GM12878 (cell line): ENCODE results near the gene PM20D2. TPM values are rescaled to one million over a fixed set of nuclear protein-coding genes. Genes with fewer than 3 reads are reported as not detected.
A peak's percentile ranks its signal among the peaks of the same experiment; 100 is the strongest.

ENCODE experiments used
- ATAC-seq: fragments of 200-7000 bp; cut with Tn5 transposase; 3 replicates; pipeline ENCODE4 v1.9.1; 2020; ENCODE audit warnings: mild to moderate bottlenecking, moderate library complexity
- BruUV-seq: library from RNA; stranded (reverse); fragments of 400-500 nt; replicated peaks from 2 replicates; lab custom pipeline; 2021; lab: Mats Ljungman, UMichigan
- CTCF ChIA-PET: fragments of 300-600 bp; sonication (Branson Sonifier 250); formaldehyde crosslinking; extraction: SDS; loops from one replicate; lab custom pipeline; 2021; ENCODE audit warnings: inconsistent platforms; lab: Yijun Ruan, JAX
- POLR2A ChIA-PET: fragments of 350-600 bp; formaldehyde crosslinking; extraction: SDS; loops from one replicate; lab custom pipeline; 2021; ENCODE audit warnings: inconsistent platforms; lab: Charles Lee
- RAD21 ChIA-PET: fragments of 300-600 bp; sonication (Branson Sonifier 250); formaldehyde crosslinking; loops from one replicate; lab custom pipeline; 2023; ENCODE audit warnings: antibody characterized with exemption; ENCODE audit not compliant: unreplicated experiment; lab: Charles Lee
- SMC1A ChIA-PET: fragments of 300-600 bp; sonication (Branson Sonifier 250); formaldehyde crosslinking; loops from one replicate; lab custom pipeline; 2023; ENCODE audit not compliant: unreplicated experiment, uncharacterized antibody; lab: Charles Lee
- DNase-seq: peaks from one replicate; pipeline ENCODE4 v3.0.0-alpha.2; 2011; ENCODE audit warnings: low read depth, low spot score
- FAIRE-seq: peaks from 3 replicates; lab custom pipeline; 2011; peaks lifted over from hg19 to GRCh38; lab: Jason Lieb, UNC
- H2AFZ ChIP-seq: 2 replicates; pipeline ENCODE4 v1.6.0; 2011; ENCODE audit warnings: low read depth, low read length, control low read depth; ENCODE audit not compliant: control insufficient read depth
- H3K27ac ChIP-seq: 2 replicates; pipeline ENCODE4 v1.5.1; 2011; ENCODE audit warnings: control low read depth; ENCODE audit not compliant: control insufficient read depth, insufficient read depth
- H3K27me3 ChIP-seq, 2 experiments: replicated peaks in 1 of 2; 2 replicates each; pipeline versions ENCODE4 v1.6.0 to v1.6.1; 2011; ENCODE audit warnings: low read length in 1 of 2; ENCODE audit not compliant: control insufficient read depth in 2 of 2, insufficient read depth in 2 of 2
- H3K36me3 ChIP-seq, 2 experiments: 2 replicates each; pipeline ENCODE4 v1.5.1; 2011; ENCODE audit warnings: low read length in 1 of 2; ENCODE audit not compliant: control insufficient read depth in 2 of 2, insufficient read depth in 2 of 2
- H3K4me1 ChIP-seq: 2 replicates; pipeline ENCODE4 v1.6.1; 2011; ENCODE audit warnings: mild to moderate bottlenecking, low read length, moderate library complexity, mixed read lengths; ENCODE audit not compliant: control insufficient read depth, insufficient read depth
- H3K4me2 ChIP-seq: 2 replicates; pipeline ENCODE4 v1.6.0; 2011; ENCODE audit warnings: control low read depth; ENCODE audit not compliant: control insufficient read depth, insufficient read depth
- H3K4me3 ChIP-seq: fragments of 200-600 bp; sonication (generic); 2 replicates; pipeline ENCODE4 v1.5.1; 2016
- H3K79me2 ChIP-seq: 2 replicates; pipeline ENCODE4 v1.6.0; 2011; ENCODE audit warnings: low read length; ENCODE audit not compliant: control insufficient read depth, insufficient read depth
- H3K9ac ChIP-seq: 2 replicates; pipeline ENCODE4 v1.8.0; 2011; ENCODE audit warnings: low read length, control low read depth, mixed read lengths; ENCODE audit not compliant: control insufficient read depth, insufficient read depth
- H3K9me3 ChIP-seq: replicated peaks from 3 replicates; pipeline ENCODE4 v1.5.1; 2011; ENCODE audit warnings: mild to moderate bottlenecking, low read length; ENCODE audit not compliant: control insufficient read depth, insufficient read depth
- H4K20me1 ChIP-seq: 2 replicates; pipeline ENCODE4 v1.6.0; 2011; ENCODE audit not compliant: control insufficient read depth, insufficient read depth
- CHD1 ChIP-seq: IDR thresholded peaks from 2 replicates; pipeline ENCODE4 v1.6.1; 2012; ENCODE audit warnings: low read depth, low read length, improper control_type of control experiment
- RAD21 ChIP-seq: IDR thresholded peaks from 2 replicates; pipeline ENCODE4 v1.6.1; 2011; ENCODE audit warnings: mild to moderate bottlenecking, low read depth, low read length, moderate library complexity; ENCODE audit not compliant: insufficient read depth
- SMC3 ChIP-seq: IDR thresholded peaks from 2 replicates; pipeline ENCODE4 v1.6.1; 2011; ENCODE audit warnings: low read length, improper control_type of control experiment, borderline replicate concordance
- SUZ12 ChIP-seq: fragments of 200-600 bp; sonication (generic); IDR thresholded peaks from one replicate; pipeline ENCODE4 v1.6.1; 2018; ENCODE audit warnings: antibody characterized with exemption, mild to moderate bottlenecking; ENCODE audit not compliant: unreplicated experiment
- TCF7 ChIP-seq: IDR thresholded peaks from 2 replicates; pipeline ENCODE4 v1.6.1; 2014; ENCODE audit warnings: antibody characterized with exemption, borderline replicate concordance
- WGBS: methylation state at CpG from one replicate; pipeline ENCODE4 v1.1.6; 2016; ENCODE audit warnings: low lambda C conversion rate; ENCODE audit not compliant: insufficient replicate concordance, insufficient coverage; ENCODE audit errors: missing lambda C conversion rate; 5-methylcytosine and 5-hydroxymethylcytosine counted together
- in situ Hi-C: fragments of 300-500 bp; cut with MboI; formaldehyde crosslinking; loops from 9 replicates; pipeline ENCODE4 v1.14.3; 2018; ENCODE audit warnings: mixed read lengths
- intact Hi-C: fragments of 100-400 bp; cut with micrococcal nuclease; formaldehyde crosslinking; loops from one replicate; pipeline ENCODE4 v1.14.2; 2022; ENCODE audit not compliant: unreplicated experiment
- polyA plus RNA-seq, 11 experiments: library from polyadenylated mRNA; depleted of rRNA in 4 of 11; unstranded in 6 of 11; stranded (reverse) in 5 of 11; fragments of >200 nt; fragmentation: Nextera tagmentation in 4 of 11; fragmentation: Illumina TruSeq in 1 of 11; extraction: Ambion mirVana in 4 of 11; extraction: Trizol in 1 of 11; gene quantifications; 1 replicate in 1 of 11; 2 replicates in 10 of 11; pipeline versions ENCODE4 v1.2.1 to v1.2.3, GENCODE V29; 2011 to 2016; ENCODE audit warnings: inconsistent platforms in 2 of 11, missing spikeins in 2 of 11, low read depth in 1 of 11
- total RNA-seq, 4 experiments: library from RNA; depleted of rRNA in 3 of 4; stranded (reverse); fragments of >200 nt in 3 of 4; fragmentation: Illumina TruSeq in 1 of 4; extraction: Trizol in 1 of 4; gene quantifications; 2 replicates each; pipeline versions ENCODE4 v1.2.1 to v1.2.3, GENCODE V29; 2013 to 2021
- TF ChIP-seq, protein P1 (sequence below): IDR thresholded peaks from 2 replicates; pipeline ENCODE4 v1.6.1; 2011; ENCODE audit warnings: low read depth, low read length, improper control_type of control experiment, borderline replicate concordance
- TF ChIP-seq, protein P2 (sequence below), 3 experiments: IDR thresholded peaks in 2 of 3; conservative IDR thresholded peaks in 1 of 3; 2 replicates each; pipeline ENCODE4 v1.5.1; 2011; ENCODE audit warnings: low read depth in 3 of 3, low read length in 3 of 3, mild to moderate bottlenecking in 3 of 3, control low read depth in 2 of 3, moderate library complexity in 2 of 3, inconsistent platforms in 1 of 3, mixed read lengths in 1 of 3; ENCODE audit not compliant: control insufficient read depth in 2 of 3, insufficient read depth in 1 of 3; ENCODE audit errors: extremely low read depth in 1 of 3
- TF ChIP-seq, protein P3 (sequence below): IDR thresholded peaks from 2 replicates; pipeline ENCODE4 v1.6.1; 2011; ENCODE audit warnings: borderline replicate concordance, low read depth, mild to moderate bottlenecking, moderate library complexity, mixed read lengths, low read length; ENCODE audit not compliant: insufficient read depth; ENCODE audit errors: extremely low read length

PM20D2 gene
- total and polyA plus RNA-seq, 10 of the 15 experiments (the other 5 are each of a cell fraction or from before 2014, with no cell fraction given): 7.8 to 23.6 (median 15.7) TPM

DNA sequence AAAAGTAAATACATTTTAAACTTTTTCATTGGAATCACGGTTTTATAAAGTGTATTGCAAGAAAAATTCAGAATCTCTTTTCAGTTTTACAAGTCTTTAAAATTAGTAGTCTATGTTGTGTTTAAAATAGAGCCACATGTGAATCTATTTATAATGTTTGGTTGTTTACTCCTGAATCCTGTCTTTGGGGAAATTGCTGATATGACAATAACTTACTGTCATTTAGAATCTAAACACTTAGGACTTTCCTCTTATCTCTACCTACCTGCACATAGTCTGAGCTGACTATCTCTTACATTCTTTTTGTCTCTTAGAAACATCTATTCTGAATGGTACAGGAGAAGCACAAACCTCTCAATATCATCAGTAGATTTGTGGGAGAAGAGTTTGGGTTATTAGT is 23.9 kb upstream of the PM20D2 start:
- ATAC-seq: no peak
- ChIA-PET SMC1A (interaction anchor here (1.2 to 2.6 kb wide), 4 partner anchors 120 to 245 kb away, joined by 3 to 10 read pairs (median 8); no protein-coding TSS in a partner anchor), POLR2A (interaction anchor here (1.2 kb wide), 1 partner anchor 237 kb away, joined by 3 read pairs; no protein-coding TSS in a partner anchor), CTCF (interaction anchor here (0.6 to 4.7 kb wide), 6 partner anchors 13 to 139 kb away, joined by 3 to 27 read pairs (median 8); partner anchors contain the start of gene PM20D2), RAD21 (interaction anchor here (1.5 kb wide), 1 partner anchor 139 kb away, joined by 6 read pairs; no protein-coding TSS in a partner anchor)
- TF ChIP-seq CHD1 (no peak), TCF7 (no peak), SUZ12 (no peak)
- TF ChIP-seq, protein P1, sequence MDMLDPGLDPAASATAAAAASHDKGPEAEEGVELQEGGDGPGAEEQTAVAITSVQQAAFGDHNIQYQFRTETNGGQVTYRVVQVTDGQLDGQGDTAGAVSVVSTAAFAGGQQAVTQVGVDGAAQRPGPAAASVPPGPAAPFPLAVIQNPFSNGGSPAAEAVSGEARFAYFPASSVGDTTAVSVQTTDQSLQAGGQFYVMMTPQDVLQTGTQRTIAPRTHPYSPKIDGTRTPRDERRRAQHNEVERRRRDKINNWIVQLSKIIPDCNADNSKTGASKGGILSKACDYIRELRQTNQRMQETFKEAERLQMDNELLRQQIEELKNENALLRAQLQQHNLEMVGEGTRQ: no peak
- Histone ChIP-seq H4K20me1 (no peaks in the 10 kb centered on the region), H3K9me3 (no peaks in the 10 kb centered on the region), H3K9ac (no peak overlapping the region), H3K27me3 (peaks cover 0 to 4% of the 10 kb centered on the region in 2 experiments; a peak in 1 of 4 replicates), H3K4me3 (no peak overlapping the region), H3K27ac (no peak overlapping the region), H3K36me3 (no peaks in the 10 kb centered on the region), H3K4me1 (no peaks in the 10 kb centered on the region), H3K4me2 (no peak overlapping the region), H2AFZ (no peak overlapping the region), H3K79me2 (no peaks in the 10 kb centered on the region)
- DNase-seq: no peak
- WGBS: 29% methylated on average over 1 of the region's 1 CpG
- no peak for FAIRE-seq
- intact Hi-C loops: loop anchor here (1.0 to 5.0 kb wide), 3 partner anchors 121 to 253 kb away; no protein-coding TSS in a partner anchor
- in situ Hi-C loops: no loop called here
- BruUV-seq: no TSS peak

DNA sequence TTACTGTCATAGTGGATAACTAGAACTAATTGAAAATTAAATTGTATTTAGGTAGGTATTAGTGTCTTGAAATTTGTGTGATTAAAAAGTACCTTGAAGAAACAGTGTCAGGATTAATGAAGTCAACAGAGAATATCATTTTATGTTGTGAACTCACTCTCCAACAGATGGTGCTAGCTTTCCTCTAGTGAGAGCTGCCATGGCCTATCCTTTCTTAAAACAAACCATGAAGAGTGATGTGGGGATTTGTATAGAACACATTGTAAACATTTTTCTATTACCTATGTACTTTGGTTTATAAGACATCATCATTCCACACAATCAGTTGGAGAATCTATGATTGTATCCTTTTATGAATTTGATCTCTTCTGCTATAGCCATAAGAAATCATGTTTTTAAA is 23.2 kb upstream of the PM20D2 start:
- no peak for DNase-seq
- SMC1A ChIA-PET: interaction anchor here (1.0 to 2.6 kb wide), 9 partner anchors 10 to 244 kb away, joined by 3 to 10 read pairs (median 5); no protein-coding TSS in a partner anchor
- H4K20me1 ChIP-seq: no peaks in the 10 kb centered on the region
- CTCF ChIA-PET: interaction anchor here (0.6 to 4.7 kb wide), 8 partner anchors 11 to 225 kb away, joined by 3 to 27 read pairs (median 4); partner anchors contain the start of gene PM20D2
- no TSS peak for BruUV-seq
- H3K9me3 ChIP-seq: no peaks in the 10 kb centered on the region
- RAD21 ChIA-PET: interaction anchor here (1.2 to 2.0 kb wide), 5 partner anchors 42 to 249 kb away, joined by 3 to 9 read pairs (median 6); partner anchors contain the start of gene PNRC1
- POLR2A ChIA-PET: interaction anchor here (1.2 kb wide), 1 partner anchor 237 kb away, joined by 3 read pairs; no protein-coding TSS in a partner anchor
- intact Hi-C loops: loop anchor here (1.0 to 5.0 kb wide), 3 partner anchors 120 to 253 kb away; no protein-coding TSS in a partner anchor
- no peak overlapping the region for H3K27ac ChIP-seq
- H3K27me3 ChIP-seq: peaks cover 0 to 4% of the 10 kb centered on the region in 2 experiments; a peak in 1 of 4 replicates
- H3K4me1 ChIP-seq: no peaks in the 10 kb centered on the region
- H3K4me3 ChIP-seq: no peak overlapping the region
- no peak overlapping the region for H3K4me2 ChIP-seq
- no peak overlapping the region for H2AFZ ChIP-seq
- TF ChIP-seq, protein P2, sequence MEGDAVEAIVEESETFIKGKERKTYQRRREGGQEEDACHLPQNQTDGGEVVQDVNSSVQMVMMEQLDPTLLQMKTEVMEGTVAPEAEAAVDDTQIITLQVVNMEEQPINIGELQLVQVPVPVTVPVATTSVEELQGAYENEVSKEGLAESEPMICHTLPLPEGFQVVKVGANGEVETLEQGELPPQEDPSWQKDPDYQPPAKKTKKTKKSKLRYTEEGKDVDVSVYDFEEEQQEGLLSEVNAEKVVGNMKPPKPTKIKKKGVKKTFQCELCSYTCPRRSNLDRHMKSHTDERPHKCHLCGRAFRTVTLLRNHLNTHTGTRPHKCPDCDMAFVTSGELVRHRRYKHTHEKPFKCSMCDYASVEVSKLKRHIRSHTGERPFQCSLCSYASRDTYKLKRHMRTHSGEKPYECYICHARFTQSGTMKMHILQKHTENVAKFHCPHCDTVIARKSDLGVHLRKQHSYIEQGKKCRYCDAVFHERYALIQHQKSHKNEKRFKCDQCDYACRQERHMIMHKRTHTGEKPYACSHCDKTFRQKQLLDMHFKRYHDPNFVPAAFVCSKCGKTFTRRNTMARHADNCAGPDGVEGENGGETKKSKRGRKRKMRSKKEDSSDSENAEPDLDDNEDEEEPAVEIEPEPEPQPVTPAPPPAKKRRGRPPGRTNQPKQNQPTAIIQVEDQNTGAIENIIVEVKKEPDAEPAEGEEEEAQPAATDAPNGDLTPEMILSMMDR (IDR thresholded peaks at IDR 0.05 in 2 of 3, conservative IDR thresholded peaks at IDR 0.05 in 1 of 3; ENCODE audit: control insufficient read depth in 2 of 3, extremely low read depth in 1 of 3, insufficient read depth in 1 of 3, low read depth in 3 of 3, low read length in 3 of 3): peak; percentile 50 to 78 (median 52); a peak in 5 of 6 replicates
- TF ChIP-seq RAD21: peak; percentile 87
- TF ChIP-seq, protein P3, sequence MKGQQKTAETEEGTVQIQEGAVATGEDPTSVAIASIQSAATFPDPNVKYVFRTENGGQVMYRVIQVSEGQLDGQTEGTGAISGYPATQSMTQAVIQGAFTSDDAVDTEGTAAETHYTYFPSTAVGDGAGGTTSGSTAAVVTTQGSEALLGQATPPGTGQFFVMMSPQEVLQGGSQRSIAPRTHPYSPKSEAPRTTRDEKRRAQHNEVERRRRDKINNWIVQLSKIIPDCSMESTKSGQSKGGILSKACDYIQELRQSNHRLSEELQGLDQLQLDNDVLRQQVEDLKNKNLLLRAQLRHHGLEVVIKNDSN: no peak
- TF ChIP-seq SMC3: peak; percentile 73; the same call in 1 of the 2 replicates
- in situ Hi-C loops: no loop called here
- no peak overlapping the region for H3K9ac ChIP-seq
- FAIRE-seq: no peak
- ATAC-seq: peak; percentile 87
- no peaks in the 10 kb centered on the region for H3K79me2 ChIP-seq
- no peaks in the 10 kb centered on the region for H3K36me3 ChIP-seq
